Measurements from ENCODE around the gene AKAP12.

The AKAP12 gene

GRCh38 chr6:151284012-151284411 is 44.2 kb downstream of the AKAP12 start:
- TF ChIP-seq SIN3A (IDR thresholded peaks at IDR 0.05; ENCODE audit: borderline replicate concordance, insufficient read depth, low read length) (no peak), TAF1 (IDR thresholded peaks at IDR 0.05; ENCODE audit: borderline replicate concordance, insufficient read depth, low read length) (no peak)

- TF ChIP-seq SIN3A (IDR thresholded peaks at IDR 0.05; ENCODE audit: borderline replicate concordance, insufficient read depth, low read length) (no peak), FOXP2 (optimal IDR thresholded peaks at IDR 0.05; ENCODE audit: borderline replicate concordance, extremely low read depth, extremely low read length, insufficient read depth) (no peak), TAF1 (IDR thresholded peaks at IDR 0.05; ENCODE audit: borderline replicate concordance, insufficient read depth, low read length) (no peak), REST (IDR thresholded peaks at IDR 0.05; ENCODE audit: insufficient read depth in 1 of 2, low read depth in 2 of 2, low read length in 2 of 2) (no peak), POLR2AphosphoS5 (IDR thresholded peaks at IDR 0.05; ENCODE audit: low read depth, low read length) (no peak)
Measured at GRCh38 chr6:151284548-151285017, 44.8 kb downstream of the AKAP12 start.

GRCh38 chr6:151285122-151285521 is 45.4 kb downstream of the AKAP12 start:
- TF ChIP-seq REST (IDR thresholded peaks at IDR 0.05; ENCODE audit: insufficient read depth in 1 of 2, low read depth in 2 of 2, low read length in 2 of 2) (no peak), SIN3A (IDR thresholded peaks at IDR 0.05; ENCODE audit: borderline replicate concordance, insufficient read depth, low read length) (no peak), POLR2AphosphoS5 (IDR thresholded peaks at IDR 0.05; ENCODE audit: low read depth, low read length) (no peak), TAF1 (IDR thresholded peaks at IDR 0.05; ENCODE audit: borderline replicate concordance, insufficient read depth, low read length) (no peak), FOXP2 (optimal IDR thresholded peaks at IDR 0.05; ENCODE audit: borderline replicate concordance, extremely low read depth, extremely low read length, insufficient read depth) (no peak)

- no peak for TF ChIP-seq POLR2AphosphoS5 (IDR thresholded peaks at IDR 0.05; ENCODE audit: low read depth, low read length)
Measured at GRCh38 chr6:151286214-151286613, 46.4 kb downstream of the AKAP12 start.

GRCh38 chr6:151288712-151289398 is 49.1 kb downstream of the AKAP12 start:
- no peak for TF ChIP-seq SIN3A (IDR thresholded peaks at IDR 0.05; ENCODE audit: borderline replicate concordance, insufficient read depth, low read length)
- TF ChIP-seq REST (IDR thresholded peaks at IDR 0.05; ENCODE audit: insufficient read depth in 1 of 2, low read depth in 2 of 2, low read length in 2 of 2), result no peak
- no peak for TF ChIP-seq POLR2AphosphoS5 (IDR thresholded peaks at IDR 0.05; ENCODE audit: low read depth, low read length)
- TF ChIP-seq FOXP2 (optimal IDR thresholded peaks at IDR 0.05; ENCODE audit: borderline replicate concordance, extremely low read depth, extremely low read length, insufficient read depth), result no peak
- TF ChIP-seq TAF1 (IDR thresholded peaks at IDR 0.05; ENCODE audit: borderline replicate concordance, insufficient read depth, low read length), result no peak

- no peak for TF ChIP-seq TAF1 (IDR thresholded peaks at IDR 0.05; ENCODE audit: borderline replicate concordance, insufficient read depth, low read length)
- TF ChIP-seq SIN3A (IDR thresholded peaks at IDR 0.05; ENCODE audit: borderline replicate concordance, insufficient read depth, low read length), result no peak
- no peak for TF ChIP-seq POLR2AphosphoS5 (IDR thresholded peaks at IDR 0.05; ENCODE audit: low read depth, low read length)
- TF ChIP-seq REST (IDR thresholded peaks at IDR 0.05; ENCODE audit: insufficient read depth in 1 of 2, low read depth in 2 of 2, low read length in 2 of 2), result no peak
- TF ChIP-seq FOXP2 (optimal IDR thresholded peaks at IDR 0.05; ENCODE audit: borderline replicate concordance, extremely low read depth, extremely low read length, insufficient read depth), result no peak
Measured at GRCh38 chr6:151289399-151290007, 49.7 kb downstream of the AKAP12 start.

Measured in PFSK-1 (cell line).